HG03066 (cell line): Measurements from ENCODE around the gene ATP1B1.

Source experiments
- ATAC-seq: cut with Tn5 transposase; IDR thresholded peaks from one replicate; pipeline ENCODE4 v1.9.1; 2021; ENCODE audit warnings: low read depth; ENCODE audit not compliant: unreplicated experiment

Gene ATP1B1

DNA sequence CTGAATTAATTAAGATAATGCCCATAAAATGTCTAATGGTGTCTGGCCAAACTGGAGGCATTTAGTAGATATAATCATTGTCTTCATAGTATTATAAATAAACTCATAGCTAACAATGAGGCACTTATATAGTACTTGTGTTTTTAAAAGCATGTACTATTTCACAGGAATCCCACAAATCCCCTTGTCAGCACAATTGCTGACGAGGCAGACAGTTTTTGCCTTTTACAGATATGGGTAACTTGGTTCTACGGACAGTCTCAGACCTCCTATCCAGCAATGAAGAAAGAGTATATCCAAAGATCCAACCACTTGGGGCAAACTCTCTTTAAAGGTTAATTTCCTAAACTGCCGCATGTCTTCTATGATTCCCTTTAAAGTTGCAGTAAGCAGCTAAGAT lies 73.7 kb downstream of the ATP1B1 start:
- no peak for ATAC-seq
